ENCODE measurements around the gene CEP350.
"Not testable (repeated sequence)": the region's sequence is repeated elsewhere in the genome, so short reads cannot be mapped to it uniquely, and the experiment has no call there.

CEP350 gene

DNA sequence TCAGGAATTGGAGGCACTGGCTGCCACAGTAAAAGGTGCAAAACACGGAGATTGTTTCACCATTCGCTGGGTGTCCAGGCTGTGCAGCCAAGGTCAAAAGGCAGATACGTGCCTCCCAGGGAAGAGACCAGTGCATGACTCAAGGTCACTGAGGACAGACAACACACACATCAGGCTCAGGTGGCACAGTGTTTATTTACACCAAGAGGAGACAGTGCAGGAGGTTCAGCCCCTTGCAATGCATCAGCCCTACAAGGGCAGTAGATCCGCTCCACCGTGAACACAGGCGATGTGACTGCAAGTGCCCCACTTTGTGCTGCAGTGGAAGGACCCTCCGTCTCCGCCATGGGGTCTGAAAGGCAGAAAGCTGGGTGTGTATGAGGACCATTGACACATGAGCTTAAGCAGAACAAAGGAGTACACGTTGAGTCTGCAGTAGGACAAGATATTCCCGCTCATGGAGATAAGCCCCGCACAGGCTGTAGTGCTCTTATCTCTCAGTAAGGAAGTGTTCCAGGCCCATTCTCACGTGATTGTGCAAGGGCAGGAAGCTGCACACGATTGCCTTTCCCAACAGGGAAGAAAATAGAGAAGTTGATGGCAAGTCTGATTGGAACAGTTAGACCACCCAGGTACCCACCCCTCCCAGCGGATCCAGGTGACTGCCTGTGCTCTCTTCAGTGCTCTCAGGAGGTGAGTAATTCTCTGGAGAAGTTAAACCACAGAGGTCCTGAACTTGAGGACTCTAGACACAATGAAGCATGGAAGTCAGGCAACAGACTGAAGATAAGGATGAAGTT lies 162.6 kb downstream of the CEP350 start:
- DNase-seq (ENCODE audit: low read depth in 2 of 2) = no peak

DNA sequence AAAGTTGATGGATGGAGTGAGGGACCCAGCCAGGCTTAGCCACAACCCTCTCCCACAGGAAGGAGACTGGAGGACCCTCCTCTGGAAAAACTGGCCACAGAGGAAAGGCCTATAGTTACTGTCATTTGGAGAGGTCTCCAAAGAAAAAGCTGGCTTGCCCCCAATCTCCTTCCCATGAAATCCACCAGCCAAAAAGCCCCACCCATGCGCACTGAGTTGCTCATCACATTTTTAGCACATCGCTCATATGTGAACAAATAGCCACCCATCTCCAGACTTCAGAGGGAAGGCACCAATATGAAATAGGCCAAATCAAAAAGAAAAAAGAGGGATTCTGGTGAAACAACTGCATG lies 163.1 kb downstream of the CEP350 start:
- DNase-seq (ENCODE audit: low read depth in 2 of 2) = no peak

DNA sequence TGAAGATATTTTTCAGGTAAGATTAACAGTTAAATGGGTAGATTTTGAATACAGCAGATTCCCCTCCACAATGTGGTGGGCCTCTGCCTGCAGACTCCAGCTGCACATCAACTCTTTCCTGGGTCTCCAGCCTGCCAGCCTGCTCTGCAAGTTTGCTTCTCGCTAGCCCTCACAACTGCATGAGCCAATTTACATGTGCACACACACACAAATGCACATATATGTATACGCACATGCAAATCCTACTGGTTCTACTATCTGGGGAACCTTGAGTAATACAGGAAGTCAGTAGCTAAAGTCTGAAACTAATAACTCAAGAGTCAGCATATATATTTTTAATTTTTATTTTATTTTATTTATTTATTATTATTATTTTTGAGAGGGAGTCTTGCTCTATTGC lies 165.2 kb downstream of the CEP350 start:
- no peak for DNase-seq (ENCODE audit: low read depth in 2 of 2)

DNA sequence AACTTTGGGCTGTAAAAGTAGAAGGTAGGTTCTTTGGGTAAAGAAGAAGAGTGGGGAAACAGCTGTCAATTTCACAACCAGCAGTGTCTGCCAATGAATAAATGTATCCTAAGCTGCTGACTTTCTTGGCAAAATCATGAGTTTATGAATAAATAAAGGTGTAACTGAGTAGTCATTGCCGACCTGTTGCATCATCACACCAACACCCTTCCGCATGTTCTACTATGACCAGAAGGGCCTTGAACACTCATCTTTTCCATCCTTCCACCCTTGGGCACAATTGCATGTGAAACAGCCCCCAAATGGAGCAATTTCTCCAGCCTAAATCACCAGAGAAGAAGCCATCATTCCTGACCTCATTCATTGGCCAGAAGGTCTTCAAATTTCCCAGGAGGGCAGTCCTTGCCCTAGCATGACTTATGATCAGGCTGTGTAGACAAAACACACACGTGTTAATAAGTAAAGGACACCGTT lies 168.9 kb downstream of the CEP350 start:
- no peak for DNase-seq (ENCODE audit: low read depth in 2 of 2)

DNA sequence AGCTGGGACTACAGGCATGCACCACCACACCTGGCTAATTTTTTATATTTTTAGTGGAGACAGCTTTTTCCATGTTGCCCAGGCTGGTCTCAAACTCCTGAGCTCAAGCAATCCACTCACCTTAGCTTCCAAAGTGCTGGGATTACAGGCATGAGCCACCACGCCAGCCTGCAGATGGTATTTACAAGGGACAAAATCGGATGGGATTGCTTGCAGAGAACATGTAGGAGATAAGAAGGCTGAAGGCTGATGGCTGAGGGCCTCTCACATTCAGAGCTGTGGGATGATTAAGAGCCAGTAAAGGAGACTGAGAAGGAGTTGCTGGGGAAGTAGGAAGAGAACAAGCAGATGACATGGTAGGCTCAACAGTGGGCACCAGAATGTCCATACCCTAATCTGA lies 176.0 kb downstream of the CEP350 start:
- no peak for DNase-seq (ENCODE audit: low read depth in 2 of 2)

DNA sequence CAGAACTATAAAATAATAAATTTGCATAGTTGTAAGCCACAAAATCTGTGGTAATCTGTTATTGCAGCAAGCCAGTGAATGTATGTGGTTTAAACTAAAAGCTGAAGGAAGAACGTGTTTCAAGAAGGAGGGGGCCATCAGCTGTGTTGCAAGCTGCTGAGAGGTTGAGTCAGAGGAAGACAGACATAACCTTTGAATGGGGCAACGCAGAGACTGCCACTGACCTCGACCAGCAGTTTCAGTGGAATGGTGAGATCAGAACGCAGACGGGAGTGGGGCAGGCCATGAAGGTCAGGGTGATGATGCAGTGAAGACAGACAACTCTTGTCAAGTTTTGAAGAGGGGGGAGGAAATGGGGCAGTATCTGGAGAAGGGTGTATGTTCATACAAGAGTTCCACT lies 176.9 kb downstream of the CEP350 start:
- DNase-seq (ENCODE audit: low read depth in 2 of 2) = peak; percentile 14 to 16

DNA sequence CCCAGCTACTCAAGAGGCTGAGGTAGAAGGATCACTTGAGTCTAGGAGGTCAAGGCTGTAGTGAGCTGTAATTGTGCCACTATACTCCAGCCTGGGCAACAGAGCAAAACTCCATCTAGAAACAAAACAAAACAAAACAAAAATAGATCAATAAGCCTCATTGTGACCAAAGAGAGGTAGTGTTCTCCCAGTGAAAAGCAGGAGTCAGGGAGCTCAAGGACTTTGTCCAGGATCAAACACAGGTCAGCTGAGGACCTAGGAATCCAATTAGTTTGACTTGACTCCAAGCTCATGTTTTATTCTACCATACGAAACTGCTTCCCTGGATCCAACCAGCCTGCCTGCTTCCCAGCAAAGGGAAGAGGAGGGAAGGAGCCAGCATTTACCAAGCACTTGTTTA lies 178.6 kb downstream of the CEP350 start:
- DNase-seq (ENCODE audit: low read depth in 2 of 2) = no peak

DNA sequence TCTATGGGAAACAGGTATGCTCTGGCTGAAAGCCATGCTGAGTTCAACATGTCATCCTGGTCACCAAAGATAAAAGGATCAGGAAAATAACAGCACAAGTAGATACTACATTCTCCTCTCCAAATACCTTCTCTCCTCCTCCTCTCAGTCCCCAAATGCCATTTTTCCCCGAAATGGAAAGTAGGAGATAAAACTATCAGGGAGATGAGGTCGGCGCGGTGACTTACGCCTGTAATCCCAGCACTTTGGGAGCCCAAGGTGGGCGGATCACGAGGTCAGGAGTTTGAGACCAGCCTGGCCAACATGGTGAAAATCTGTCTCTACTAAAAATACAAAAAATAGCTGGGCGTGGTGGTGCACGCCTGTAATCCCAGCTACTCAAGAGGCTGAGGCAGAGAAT lies 179.1 kb downstream of the CEP350 start:
- DNase-seq (ENCODE audit: low read depth in 2 of 2) = not testable (repeated sequence)

DNA sequence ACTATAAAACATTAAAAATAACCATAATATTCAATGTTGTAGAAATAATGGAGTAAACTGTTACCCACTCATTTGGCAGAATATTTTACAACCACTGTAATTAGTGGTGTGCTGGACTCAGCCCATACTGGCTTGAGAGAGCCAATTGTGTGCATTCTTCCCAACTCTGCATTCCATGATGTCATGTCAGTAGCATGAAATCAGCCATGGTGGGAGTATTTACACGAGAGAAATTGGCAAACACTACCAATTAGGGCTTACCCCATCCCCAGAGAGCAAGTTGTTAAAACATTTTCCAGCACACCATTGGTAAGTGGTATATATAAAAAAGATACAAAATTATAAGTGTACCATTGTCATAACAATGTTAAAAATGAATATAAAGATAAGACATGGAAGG lies 180.9 kb downstream of the CEP350 start:
- DNase-seq (ENCODE audit: low read depth in 2 of 2) = no peak

DNA sequence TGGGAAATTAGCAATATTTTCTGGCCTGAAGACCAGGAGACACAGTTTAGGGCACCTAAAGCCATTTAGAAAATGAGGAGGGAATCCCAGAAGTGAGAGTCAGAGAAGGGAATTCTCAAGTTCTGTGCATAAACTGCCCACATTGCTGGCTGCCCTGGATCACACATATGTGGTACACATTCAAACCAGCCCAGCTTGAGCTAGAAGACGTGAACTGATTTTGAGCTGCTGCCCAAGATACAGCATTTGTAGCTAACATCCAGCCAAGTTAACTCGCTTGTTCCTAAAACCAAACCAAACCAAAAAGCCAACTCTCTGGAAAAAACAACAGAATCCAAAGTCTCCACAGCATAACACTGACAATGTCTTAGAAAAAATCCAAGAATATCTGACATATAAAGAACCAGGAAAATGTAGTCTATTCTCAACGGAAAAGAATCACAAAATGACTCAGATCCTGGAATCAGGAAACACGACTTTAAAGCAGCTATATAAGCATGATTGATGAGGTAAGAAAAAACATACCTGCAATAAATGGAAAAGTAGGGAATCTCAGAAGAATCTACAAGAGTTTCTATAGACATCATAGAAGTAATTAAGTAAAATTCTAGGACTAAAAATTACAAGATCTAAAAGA lies 181.8 kb downstream of the CEP350 start:
- DNase-seq (ENCODE audit: low read depth in 2 of 2) = no peak

DNA sequence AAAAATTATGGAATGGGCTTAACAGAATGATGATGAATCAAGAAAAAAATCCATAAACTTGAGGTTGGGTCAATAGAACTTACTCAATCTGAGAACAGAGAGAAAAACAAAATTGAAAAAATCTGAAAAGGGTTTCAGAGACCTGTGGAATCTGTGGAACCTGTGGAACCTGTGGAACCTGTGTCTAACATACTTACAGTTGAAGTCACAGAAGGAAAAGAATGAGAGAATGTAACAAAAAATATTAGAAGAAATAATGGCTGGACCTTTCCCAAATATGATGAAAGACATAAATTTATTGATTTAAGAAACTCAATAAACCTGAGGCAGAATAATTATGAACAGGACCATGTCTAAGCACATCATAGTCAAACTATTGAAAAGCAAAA lies 182.4 kb downstream of the CEP350 start:
- no peak for DNase-seq (ENCODE audit: low read depth in 2 of 2)

DNA sequence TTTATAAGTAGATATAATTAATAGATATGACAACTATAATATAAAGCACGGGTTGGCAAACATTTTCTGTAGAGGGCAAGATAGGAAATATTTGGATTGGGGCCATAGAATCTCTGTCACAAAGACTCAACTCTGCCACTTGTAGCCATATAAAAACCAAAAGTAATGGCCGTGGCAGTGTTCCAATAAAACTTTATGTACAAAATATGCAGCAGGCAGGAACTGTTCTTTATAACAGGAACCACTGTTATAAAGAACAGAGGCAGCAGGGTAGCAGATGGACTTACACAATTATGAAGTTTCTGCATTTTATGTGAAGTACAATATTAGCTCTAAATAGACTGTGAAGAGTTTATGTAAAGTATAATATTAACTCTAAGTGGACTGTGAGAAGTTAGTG lies 183.2 kb downstream of the CEP350 start:
- DNase-seq (ENCODE audit: low read depth in 2 of 2) = no peak

DNA sequence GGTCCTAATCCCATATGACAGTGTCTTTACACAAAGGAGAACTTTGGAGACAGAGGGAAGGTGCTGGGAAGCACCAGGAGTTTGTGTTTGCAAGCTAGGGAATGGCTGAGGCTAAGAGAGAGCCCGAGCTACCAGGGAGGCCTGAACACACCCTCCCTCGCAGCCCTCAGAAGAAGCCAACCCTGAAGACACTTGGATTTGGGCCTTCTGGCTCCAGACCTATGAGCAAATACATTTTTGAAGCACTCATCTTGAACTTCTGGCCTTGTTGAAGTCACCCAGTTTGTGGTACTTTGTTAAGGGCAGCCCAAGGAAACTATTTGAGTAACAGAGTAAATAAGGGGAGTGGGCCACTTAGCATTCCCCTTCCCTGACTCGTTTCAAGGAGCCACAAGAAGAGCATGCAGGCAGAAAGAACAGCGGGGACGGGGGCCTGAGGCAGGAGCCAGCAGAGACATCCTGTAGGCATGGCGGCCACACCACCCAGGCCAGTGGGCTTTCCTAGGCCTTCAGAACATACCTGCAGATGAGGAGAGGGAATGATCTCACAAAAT lies 186.8 kb downstream of the CEP350 start:
- no peak for DNase-seq (ENCODE audit: low read depth in 2 of 2)

DNA sequence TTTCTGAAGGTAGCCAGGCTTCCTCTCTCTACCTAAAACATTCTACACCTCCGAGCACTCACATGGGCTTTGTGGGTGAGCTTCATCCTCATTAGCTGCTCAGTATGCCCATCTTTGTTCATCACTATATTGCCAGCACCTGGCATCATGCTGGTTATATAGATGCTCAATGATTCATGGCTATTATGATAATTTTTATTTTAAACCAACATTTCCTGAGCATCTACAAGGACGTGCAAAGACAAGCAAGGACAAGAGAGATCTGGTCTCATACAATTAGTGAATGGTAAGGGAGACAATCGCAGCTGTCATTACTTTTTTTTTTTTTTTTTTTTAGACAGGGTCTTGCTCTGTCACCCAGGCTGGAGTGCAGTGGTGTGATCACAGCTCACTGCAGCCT lies 188.7 kb downstream of the CEP350 start:
- DNase-seq (ENCODE audit: low read depth in 2 of 2) = no peak

DNA sequence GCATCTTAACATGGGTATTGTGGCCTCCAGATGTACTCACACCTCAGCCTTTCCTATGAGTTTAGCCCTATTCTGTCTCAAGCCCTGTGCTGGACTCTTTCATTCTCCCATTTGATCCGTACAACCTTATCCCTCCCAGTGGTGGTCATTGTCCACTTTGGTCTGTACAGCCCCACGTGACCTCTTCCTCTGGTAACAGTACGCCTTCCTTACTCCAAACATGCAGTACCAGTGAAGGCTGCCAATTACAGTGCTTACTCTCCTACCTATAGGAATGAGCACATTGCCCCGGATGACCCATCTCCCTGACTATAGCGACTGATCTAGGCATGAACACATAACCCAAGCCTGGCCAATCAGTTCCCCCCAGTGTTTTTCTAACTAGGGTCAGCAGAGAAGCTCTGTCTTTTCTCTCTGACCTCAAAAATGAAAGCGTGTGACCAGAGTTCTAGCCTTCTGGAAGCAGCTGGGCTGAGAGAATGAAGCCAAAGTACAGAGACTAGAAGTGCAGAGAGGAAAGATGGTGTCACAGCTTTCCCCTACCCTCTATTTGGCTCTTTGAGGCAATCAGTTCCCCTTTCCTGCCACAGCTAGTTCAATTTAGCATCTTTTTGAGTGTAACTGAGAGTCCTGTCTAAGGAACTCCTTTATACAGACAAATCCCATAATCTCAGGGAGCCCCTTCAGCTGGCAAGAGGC lies 190.2 kb downstream of the CEP350 start:
- DNase-seq (ENCODE audit: low read depth in 2 of 2) = no peak

DNA sequence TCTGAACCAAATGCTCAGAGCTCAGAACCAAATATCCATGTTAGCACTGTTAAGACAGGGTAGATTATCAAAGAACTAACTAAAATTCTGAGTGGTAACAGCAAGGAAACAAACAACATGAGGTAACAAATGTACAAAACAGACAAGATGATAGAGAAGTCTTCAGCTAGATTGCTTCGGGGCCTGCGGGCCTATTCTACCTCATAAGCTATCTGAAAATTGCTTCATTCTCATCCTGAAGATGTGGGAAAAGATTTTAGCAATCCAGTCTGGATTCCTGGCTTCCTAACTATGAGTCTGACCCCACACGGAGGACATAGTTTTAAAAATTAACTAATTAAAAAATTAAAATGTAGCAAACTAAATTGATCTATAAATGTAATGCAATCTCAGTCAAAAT lies 190.8 kb downstream of the CEP350 start:
- DNase-seq (ENCODE audit: low read depth in 2 of 2) = no peak

DNA sequence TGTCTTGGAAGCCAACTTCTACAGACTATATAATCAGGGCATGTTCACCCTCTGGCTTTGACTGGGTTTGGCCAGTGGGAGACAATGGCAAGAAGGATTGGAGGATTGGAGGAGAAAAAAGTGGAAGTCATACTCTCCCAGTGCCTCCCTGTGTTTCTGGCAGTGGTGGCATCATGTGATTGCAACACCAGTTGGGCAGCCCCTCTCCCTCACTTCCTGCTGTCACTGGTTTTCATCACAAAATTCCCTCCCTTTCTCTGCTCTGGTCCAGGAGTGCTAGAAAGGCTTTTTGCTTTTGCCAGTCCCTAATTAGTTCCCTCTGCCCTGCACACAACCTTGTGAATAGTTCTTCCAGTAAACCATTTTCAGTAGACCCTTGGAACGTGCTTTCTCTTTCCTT lies 196.4 kb downstream of the CEP350 start:
- DNase-seq (ENCODE audit: low read depth in 2 of 2) = no peak

DNA sequence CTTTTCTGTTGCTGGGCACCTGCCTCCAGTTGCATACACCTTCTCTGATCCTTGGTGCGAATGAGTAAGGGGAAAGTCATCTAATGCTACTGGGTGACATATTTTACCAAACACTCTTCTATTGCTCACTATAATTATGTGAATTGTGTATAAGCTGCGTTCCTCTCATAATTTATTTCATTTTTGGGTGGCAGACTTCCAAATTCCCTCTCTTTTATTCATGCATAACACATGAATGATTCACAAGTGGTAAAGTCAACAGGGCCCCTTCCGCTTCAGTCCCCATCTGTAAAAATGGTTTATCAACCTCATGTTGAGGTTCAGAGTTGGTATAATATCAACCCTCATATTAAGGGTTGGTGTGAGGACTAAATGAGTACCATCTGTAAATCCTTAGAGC lies 196.9 kb downstream of the CEP350 start:
- no peak for DNase-seq (ENCODE audit: low read depth in 2 of 2)

DNA sequence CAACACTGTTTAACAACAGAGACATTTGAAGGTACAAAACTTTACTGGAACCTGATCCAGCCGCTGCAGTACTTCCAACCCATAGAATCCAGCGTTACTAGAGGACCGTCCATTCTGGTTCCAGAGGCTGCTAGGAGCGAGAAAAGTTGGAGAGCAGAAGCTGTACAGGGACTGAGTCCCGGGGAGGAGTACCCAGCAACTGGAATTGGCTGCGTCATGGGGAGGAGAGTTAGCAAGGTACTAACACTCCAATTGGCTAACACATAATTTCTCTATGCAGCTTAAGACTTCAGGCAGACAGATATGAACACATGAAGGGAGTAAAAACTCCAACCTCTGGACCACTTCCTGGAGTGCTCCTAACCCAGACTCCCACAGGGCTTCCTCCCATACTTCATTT lies 198.0 kb downstream of the CEP350 start:
- no peak for DNase-seq (ENCODE audit: low read depth in 2 of 2)

DNA sequence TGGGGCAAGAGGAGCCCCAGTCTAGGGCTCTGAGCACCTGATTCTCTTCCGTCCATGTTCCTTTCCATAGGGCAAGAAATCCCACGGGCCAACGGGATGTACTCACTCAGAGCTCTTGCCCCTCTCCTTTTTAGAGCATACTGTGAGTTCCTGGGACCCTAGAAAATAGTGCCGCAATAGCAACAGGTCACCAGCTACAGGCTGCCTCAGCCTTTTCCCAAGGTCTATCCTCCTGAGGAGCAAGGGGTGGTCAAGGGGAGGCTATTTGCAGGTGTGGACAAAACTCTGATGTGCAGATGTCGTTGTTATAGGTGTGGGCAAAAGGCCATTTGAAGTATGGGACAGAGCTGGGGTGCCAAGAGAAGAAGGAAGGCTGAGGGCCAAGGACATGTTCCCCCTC lies 198.4 kb downstream of the CEP350 start:
- DNase-seq (ENCODE audit: low read depth in 2 of 2) = no peak

DNA sequence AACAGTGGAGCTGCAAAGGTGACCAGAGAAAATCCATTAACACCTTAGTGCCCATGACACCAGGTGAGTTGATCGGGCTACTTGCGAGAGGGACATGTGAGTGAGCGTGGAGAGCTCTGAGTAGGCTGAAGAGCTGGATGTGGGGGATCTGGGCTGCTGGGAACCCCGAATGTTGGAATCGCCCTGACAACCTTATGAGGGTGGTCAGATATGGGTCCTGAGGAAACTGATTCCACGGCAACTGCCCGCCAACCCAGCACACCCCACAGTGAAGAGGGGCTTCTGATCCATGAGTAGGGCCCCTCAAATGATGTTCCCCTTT lies 199.4 kb downstream of the CEP350 start:
- DNase-seq (ENCODE audit: low read depth in 2 of 2) = no peak

DNA sequence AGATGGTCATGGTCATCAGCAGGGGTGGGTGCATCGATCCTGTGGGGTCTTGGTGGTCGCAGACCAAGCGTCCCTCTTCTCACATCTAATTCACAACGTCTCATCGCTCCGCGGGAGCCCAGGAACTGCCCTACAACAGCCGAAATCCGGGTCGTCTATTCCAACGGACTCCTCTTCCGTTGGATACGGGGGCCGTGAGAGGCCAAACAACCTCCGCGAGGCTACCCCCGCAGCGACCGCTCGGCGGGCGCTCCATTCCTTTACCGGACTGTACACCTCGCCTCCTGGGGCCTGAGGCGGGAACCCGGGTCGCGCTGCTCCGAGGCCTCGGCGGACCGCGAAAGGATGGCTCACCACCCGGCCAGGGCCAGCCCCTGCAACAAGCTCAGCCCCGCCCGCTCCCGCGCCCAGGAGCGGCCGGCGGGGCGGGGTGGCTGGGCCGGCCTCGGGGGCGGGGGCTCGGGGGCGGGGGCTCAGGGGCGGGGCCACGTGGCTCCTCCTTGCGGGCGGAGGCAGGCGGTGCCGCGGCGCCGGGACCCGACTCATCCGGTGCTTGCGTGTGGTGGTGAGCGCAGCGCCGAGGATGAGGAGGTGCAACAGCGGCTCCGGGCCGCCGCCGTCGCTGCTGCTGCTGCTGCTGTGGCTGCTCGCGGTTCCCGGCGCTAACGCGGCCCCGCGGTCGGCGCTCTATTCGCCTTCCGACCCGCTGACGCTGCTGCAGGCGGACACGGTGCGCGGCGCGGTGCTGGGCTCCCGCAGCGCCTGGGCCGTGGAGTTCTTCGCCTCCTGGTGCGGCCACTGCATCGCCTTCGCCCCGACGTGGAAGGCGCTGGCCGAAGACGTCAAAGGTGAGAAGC lies 199.9 kb downstream of the CEP350 start, which contains the start of gene QSOX1:
QSOX1 (plus strand) TSS at position 545 of the 857 bp plus-strand sequence; CDS start at position 584, 39 bp downstream.
- DNase-seq (ENCODE audit: low read depth in 2 of 2) = peak; percentile 81 to 84
